Ishikawa (cell line): ENCODE data around the gene NDUFA11.

Experiments used
- CEBPB ChIP-seq: IDR thresholded peaks from 2 replicates; pipeline ENCODE4 v1.6.1; 2012
- EP300 ChIP-seq: IDR thresholded peaks from 2 replicates; pipeline ENCODE4 v1.6.1; 2012; ENCODE audit warnings: borderline replicate concordance
- NFIC ChIP-seq: IDR thresholded peaks from 2 replicates; pipeline ENCODE4 v1.6.1; 2012
- TEAD4 ChIP-seq: IDR thresholded peaks from 2 replicates; pipeline ENCODE4 v1.6.1; 2012
- TF ChIP-seq, protein P1 (sequence below): IDR thresholded peaks from 2 replicates; pipeline ENCODE4 v1.6.1; 2012

DNA sequence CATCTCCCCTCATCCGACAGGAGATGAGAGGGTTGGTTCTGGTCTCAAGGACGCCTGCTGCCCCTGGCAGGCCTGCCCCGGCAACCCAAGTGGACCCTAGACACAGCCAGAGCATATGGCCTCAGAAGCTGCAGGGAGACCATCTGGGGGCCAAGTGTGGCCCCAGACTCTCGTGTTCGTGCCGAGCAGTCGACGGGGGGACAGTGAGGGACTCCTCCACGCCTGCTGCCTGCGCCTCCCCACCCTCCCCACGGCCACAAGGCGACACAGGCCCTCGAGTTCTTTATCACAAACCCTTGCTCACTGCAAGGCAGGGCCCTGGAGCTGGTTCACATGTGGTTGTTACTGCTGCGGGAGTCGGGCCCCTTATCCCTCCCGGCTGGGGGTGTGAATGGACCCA lies 19.8 kb upstream of the NDUFA11 start:
- no peak for TF ChIP-seq NFIC
- TF ChIP-seq, protein P1, sequence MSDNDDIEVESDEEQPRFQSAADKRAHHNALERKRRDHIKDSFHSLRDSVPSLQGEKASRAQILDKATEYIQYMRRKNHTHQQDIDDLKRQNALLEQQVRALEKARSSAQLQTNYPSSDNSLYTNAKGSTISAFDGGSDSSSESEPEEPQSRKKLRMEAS: no peak
- TF ChIP-seq EP300: no peak
- TF ChIP-seq CEBPB: no peak
- no peak for TF ChIP-seq TEAD4
